CD4-positive, alpha-beta T cell (primary cell): Measurements from ENCODE around the gene ERVK3-1. TPM values are rescaled to one million over a fixed set of nuclear protein-coding genes. Genes with fewer than 3 reads are reported as not detected.

ENCODE experiments used
- ATAC-seq: fragments of 200-7000 bp; cut with Tn5 transposase; one replicate; pipeline ENCODE4 v1.10.0; 2022; ENCODE audit warnings: mild to moderate bottlenecking; ENCODE audit not compliant: poor library complexity
- CTCF ChIA-PET: fragments of 350-600 bp; sonication (Branson Sonifier 250); formaldehyde crosslinking; loops from one replicate; lab custom pipeline; 2021; ENCODE audit warnings: antibody characterized with exemption, inconsistent platforms; lab: Charles Lee
- POLR2A ChIA-PET: fragments of 350-600 bp; sonication (Branson Sonifier 250); formaldehyde crosslinking; loops from one replicate; lab custom pipeline; 2021; ENCODE audit warnings: antibody characterized with exemption, inconsistent platforms; lab: Charles Lee
- DNase-seq, 14 experiments: peaks; one replicate each; pipeline ENCODE4 v3.0.0-alpha.2; 2013 to 2020; ENCODE audit warnings: mixed read lengths in 2 of 14
- H3K27ac ChIP-seq, 2 donors: one replicate each; pipeline versions ENCODE4 v1.5.1 to v1.7.0; 2013; ENCODE audit warnings: low read length in 2 of 2, low read depth in 1 of 2, mild to moderate bottlenecking in 1 of 2
- H3K27me3 ChIP-seq, 2 experiments: 1 replicate in 1 of 2; 2 replicates in 1 of 2; pipeline versions ENCODE4 v1.6.1 to v1.7.0; 2013; ENCODE audit warnings: low read length in 2 of 2, control low read depth in 1 of 2, mild to moderate bottlenecking in 1 of 2, moderate library complexity in 1 of 2; ENCODE audit not compliant: insufficient read depth in 2 of 2, control insufficient read depth in 1 of 2
- H3K36me3 ChIP-seq: one replicate; pipeline ENCODE4 v1.6.1; 2013; ENCODE audit warnings: low read length, control low read depth; ENCODE audit not compliant: insufficient read depth
- H3K4me1 ChIP-seq: one replicate; pipeline ENCODE4 v1.6.1; 2013; ENCODE audit warnings: low read length, control low read depth; ENCODE audit not compliant: insufficient read depth
- H3K4me3 ChIP-seq: one replicate; pipeline ENCODE4 v1.5.1; 2013; ENCODE audit warnings: mild to moderate bottlenecking, low read length, moderate library complexity
- H3K9me3 ChIP-seq, 2 experiments: 1 replicate in 1 of 2; 2 replicates in 1 of 2; pipeline versions ENCODE4 v1.6.1 to v1.7.0; 2013; ENCODE audit warnings: low read length in 2 of 2, mild to moderate bottlenecking in 2 of 2, control low read depth in 1 of 2, moderate library complexity in 1 of 2; ENCODE audit not compliant: control insufficient read depth in 1 of 2, insufficient read depth in 1 of 2
- H3K27ac Mint-ChIP-seq: one replicate; pipeline ENCODE4 v1.8.0; 2020; ENCODE audit warnings: mixed read lengths
- H3K27me3 Mint-ChIP-seq: one replicate; pipeline ENCODE4 v1.8.0; 2021; ENCODE audit warnings: mixed read lengths
- H3K36me3 Mint-ChIP-seq: one replicate; pipeline ENCODE4 v1.8.0; 2021; ENCODE audit warnings: low read depth, mixed read lengths
- H3K4me1 Mint-ChIP-seq: one replicate; pipeline ENCODE4 v1.8.0; 2021; ENCODE audit warnings: low read depth, mixed read lengths
- H3K4me3 Mint-ChIP-seq: one replicate; pipeline ENCODE4 v1.8.0; 2020; ENCODE audit warnings: mild to moderate bottlenecking, mixed read lengths
- H3K9me3 Mint-ChIP-seq: one replicate; pipeline ENCODE4 v1.8.0; 2020; ENCODE audit warnings: mixed read lengths
- intact Hi-C, 2 experiments: fragments of 100-400 bp; cut with DNase I in 1 of 2; cut with micrococcal nuclease in 1 of 2; formaldehyde crosslinking; loops; one replicate each; pipeline versions ENCODE4 v1.15.1 to v1.9.0; 2023 to 2025; cut with DNase I, micrococcal nuclease
- total RNA-seq, 174 experiments: library from RNA in 2 of 174; stranded (reverse) in 2 of 174; gene quantifications; one replicate each; pipeline ENCODE4 v1.2.3 and lab custom pipeline; 2021 to 2026
- TF ChIP-seq, protein P1 (sequence below): fragments of 200-600 bp; IDR thresholded peaks from one replicate; pipeline ENCODE4 v1.8.0; 2022; ENCODE audit warnings: antibody characterized with exemption, mild to moderate bottlenecking

The ERVK3-1 gene
- total RNA-seq, 2 experiments from 2014 or later, result 150 to 153 TPM

DNA sequence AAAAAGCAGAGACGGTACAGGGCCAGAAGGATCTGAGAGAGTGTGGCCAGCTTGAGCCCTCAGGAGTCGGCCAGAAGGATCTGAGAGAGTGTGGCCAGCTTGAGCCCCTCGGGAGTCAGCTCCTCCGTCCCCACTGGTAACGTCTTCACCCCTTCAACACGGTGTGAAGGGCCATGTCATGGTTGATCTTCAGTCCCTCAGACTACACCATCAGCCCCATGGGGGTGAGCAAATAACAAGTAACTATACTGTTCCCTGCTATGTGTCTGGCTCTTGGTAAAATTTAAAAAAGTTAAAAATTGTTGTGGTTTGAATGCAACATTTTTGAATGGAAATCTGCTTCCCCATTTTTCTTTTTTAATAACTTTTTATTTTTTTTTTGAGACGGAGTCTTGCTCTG, 28.0 kb upstream of the ERVK3-1 start:
- TF ChIP-seq, protein P1, sequence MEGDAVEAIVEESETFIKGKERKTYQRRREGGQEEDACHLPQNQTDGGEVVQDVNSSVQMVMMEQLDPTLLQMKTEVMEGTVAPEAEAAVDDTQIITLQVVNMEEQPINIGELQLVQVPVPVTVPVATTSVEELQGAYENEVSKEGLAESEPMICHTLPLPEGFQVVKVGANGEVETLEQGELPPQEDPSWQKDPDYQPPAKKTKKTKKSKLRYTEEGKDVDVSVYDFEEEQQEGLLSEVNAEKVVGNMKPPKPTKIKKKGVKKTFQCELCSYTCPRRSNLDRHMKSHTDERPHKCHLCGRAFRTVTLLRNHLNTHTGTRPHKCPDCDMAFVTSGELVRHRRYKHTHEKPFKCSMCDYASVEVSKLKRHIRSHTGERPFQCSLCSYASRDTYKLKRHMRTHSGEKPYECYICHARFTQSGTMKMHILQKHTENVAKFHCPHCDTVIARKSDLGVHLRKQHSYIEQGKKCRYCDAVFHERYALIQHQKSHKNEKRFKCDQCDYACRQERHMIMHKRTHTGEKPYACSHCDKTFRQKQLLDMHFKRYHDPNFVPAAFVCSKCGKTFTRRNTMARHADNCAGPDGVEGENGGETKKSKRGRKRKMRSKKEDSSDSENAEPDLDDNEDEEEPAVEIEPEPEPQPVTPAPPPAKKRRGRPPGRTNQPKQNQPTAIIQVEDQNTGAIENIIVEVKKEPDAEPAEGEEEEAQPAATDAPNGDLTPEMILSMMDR, result no peak
- Mint-ChIP-seq H3K9me3 (peaks cover 2% of the 10 kb centered on the region), H3K27me3 (no peaks in the 10 kb centered on the region), H3K4me1 (peaks cover 39% of the 10 kb centered on the region), H3K36me3 (peaks cover 74% of the 10 kb centered on the region), H3K27ac (no peak overlapping the region), H3K4me3 (no peak overlapping the region)
- Histone ChIP-seq H3K27ac (no peak overlapping the region), H3K27me3 (no peaks in the 10 kb centered on the region), H3K4me1 (peaks cover 29% of the 10 kb centered on the region), H3K4me3 (no peak overlapping the region), H3K36me3 (peaks cover 21% of the 10 kb centered on the region), H3K9me3 (peaks cover 29 to 39% of the 10 kb centered on the region in 2 experiments)
- ChIA-PET CTCF (no interaction called here), POLR2A (no interaction called here)
- DNase-seq, result no peak
- no peak for ATAC-seq
- intact Hi-C loops, result loop anchor here (5.0 to 10.0 kb wide), 3 partner anchors 50 to 550 kb away; partner anchors contain the start of genes ZNF544 (in 2 of the 2) and ZNF671 (in 1 of the 2)

DNA sequence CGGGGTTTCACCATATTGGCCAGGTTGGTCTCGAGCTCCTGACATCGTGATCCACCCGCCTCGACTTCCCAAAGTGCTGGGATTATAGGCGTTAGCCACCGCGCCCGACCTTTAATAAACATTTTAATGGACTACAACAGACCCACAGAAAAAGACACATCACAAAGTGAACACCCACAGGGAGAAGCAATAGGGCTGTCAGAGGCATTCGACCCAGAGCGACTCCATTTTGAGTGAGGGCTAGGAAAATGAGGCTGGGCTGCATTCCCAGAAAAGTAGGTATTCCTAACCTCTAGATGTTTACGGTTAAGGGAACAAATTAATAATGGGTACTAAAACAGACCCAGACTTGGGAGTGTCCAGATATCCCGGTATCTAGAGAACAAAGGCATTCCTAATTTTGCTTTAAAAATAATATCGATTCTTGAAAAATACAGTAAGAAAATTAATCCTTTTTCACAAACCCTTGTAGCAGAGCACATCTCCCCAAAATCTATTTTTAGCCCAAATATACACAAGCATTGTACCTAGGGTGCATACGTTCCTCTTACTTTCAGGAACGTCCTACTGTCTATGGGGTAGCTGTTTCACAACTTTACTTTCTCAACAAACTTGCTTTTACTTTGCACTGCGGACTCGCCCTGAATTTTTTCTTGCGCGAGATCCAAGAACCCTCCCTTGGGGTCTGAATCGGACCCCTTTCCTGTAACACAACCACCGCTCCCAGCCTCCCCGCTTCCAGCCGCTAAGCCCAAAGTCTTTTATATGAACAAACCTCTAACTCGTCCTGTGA, 27.2 kb upstream of the ERVK3-1 start:
- Histone ChIP-seq H3K27me3 (no peaks in the 10 kb centered on the region), H3K4me3 (peak overlapping the region; percentile 89), H3K9me3 (peaks cover 22 to 31% of the 10 kb centered on the region in 2 experiments), H3K36me3 (peaks cover 21% of the 10 kb centered on the region), H3K4me1 (peaks cover 29% of the 10 kb centered on the region), H3K27ac (peak overlapping the region; percentile 81 to 85)
- Mint-ChIP-seq H3K27me3 (no peaks in the 10 kb centered on the region), H3K36me3 (peaks cover 68% of the 10 kb centered on the region), H3K4me3 (peak overlapping the region; percentile 98), H3K4me1 (peaks cover 41% of the 10 kb centered on the region), H3K27ac (peak overlapping the region; percentile 92), H3K9me3 (peaks cover 2% of the 10 kb centered on the region)
- CTCF ChIA-PET, result interaction anchor here (0.6 kb wide), 1 partner anchor 50 kb away, joined by 5 read pairs; no protein-coding TSS in a partner anchor
- TF ChIP-seq, protein P1, result no peak
- DNase-seq (no peak), ATAC-seq (peak; percentile 7)
- POLR2A ChIA-PET, result interaction anchor here (0.7 to 3.6 kb wide), 16 partner anchors 10 to 275 kb away, joined by 3 to 31 read pairs (median 4); partner anchors contain the start of genes ERVK3-1, ZNF274, ZNF329 and ZNF497
- intact Hi-C loops, result loop anchor here (1.0 to 10.0 kb wide), 6 partner anchors 27 to 551 kb away; partner anchors contain the start of genes ERVK3-1 (in 2 of the 2), ZNF274 (in 2 of the 2), ZNF544 (in 2 of the 2) and ZNF671 (in 1 of the 2)

DNA sequence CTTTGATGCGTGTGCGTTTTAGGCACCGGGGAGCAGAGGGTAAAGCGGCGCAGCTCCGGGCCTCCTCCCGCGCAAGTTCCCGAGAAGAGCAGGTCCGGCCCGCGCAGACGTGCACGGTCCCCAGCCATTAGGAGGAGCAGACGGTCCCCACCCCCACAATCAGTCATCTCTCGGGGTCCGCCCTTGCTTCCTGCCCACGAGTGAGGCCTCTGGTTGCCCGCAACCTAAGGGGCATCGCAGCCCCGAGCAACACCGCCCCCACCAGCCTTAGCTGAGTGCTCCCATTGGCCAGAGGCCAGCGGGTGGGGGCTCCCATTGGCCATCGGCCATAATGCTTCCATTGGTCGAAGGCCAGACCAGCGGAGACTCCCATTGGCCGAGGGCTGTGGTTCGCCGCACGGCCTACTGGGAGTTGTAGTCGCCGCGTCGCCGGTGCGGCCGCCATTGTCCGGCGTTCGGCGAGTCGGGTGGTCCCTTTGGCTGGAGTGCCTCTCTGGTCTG, 26.6 kb upstream of the ERVK3-1 start, which contains the start of gene ZNF8:
TSS of gene ZNF8 (plus strand) at position 415 of the 501 bp plus-strand sequence. CDS start 127 bp downstream, outside the sequence.
- Histone ChIP-seq H3K9me3 (peaks cover 18 to 25% of the 10 kb centered on the region in 2 experiments), H3K4me3 (peak within 1 kb of the TSS; percentile 89), H3K4me1 (peaks cover 29% of the 10 kb centered on the region), H3K36me3 (peaks cover 21% of the 10 kb centered on the region), H3K27ac (peak within 1 kb of the TSS; percentile 81 to 85), H3K27me3 (no peaks in the 10 kb centered on the region)
- H3K27me3 Mint-ChIP-seq, result no peaks in the 10 kb centered on the region
- ChIA-PET POLR2A (interaction anchor here (0.8 to 3.6 kb wide), 15 partner anchors 10 to 276 kb away, joined by 3 to 31 read pairs (median 4); partner anchors contain the start of genes ERVK3-1, ZNF274, ZNF329 and ZNF497), CTCF (interaction anchor here (0.6 kb wide), 1 partner anchor 51 kb away, joined by 5 read pairs; no protein-coding TSS in a partner anchor)
- TF ChIP-seq, protein P1, result no peak
- peak within 1 kb of the TSS; percentile 92 for H3K27ac Mint-ChIP-seq
- peaks cover 2% of the 10 kb centered on the region for H3K9me3 Mint-ChIP-seq
- DNase-seq, result peak; percentile 89 to 99 (median 96)
- peak; percentile 96 for ATAC-seq
- peaks cover 45% of the 10 kb centered on the region for H3K4me1 Mint-ChIP-seq
- H3K4me3 Mint-ChIP-seq, result peak within 1 kb of the TSS; percentile 98
- peaks cover 73% of the 10 kb centered on the region for H3K36me3 Mint-ChIP-seq
- intact Hi-C loops, result loop anchor here (1.0 to 10.0 kb wide), 6 partner anchors 27 to 551 kb away; partner anchors contain the start of genes ERVK3-1 (in 2 of the 2), ZNF274 (in 2 of the 2), ZNF544 (in 2 of the 2) and ZNF671 (in 1 of the 2)
